Neural cell (in vitro differentiated cells): ENCODE results near the gene COMMD8. TPM values are rescaled to one million over a fixed set of nuclear protein-coding genes. Genes with fewer than 3 reads are reported as not detected.

Experiments
- H2AFZ ChIP-seq: fragments of 200-600, 300-800 bp; sonication (generic), shearing (Covaris generic); 2 replicates; pipeline ENCODE4 v1.6.0; 2014; ENCODE audit warnings: low read depth, mild to moderate bottlenecking, antibody characterized with exemption, low read length, moderate library complexity
- H3F3A ChIP-seq: fragments of 200-600 bp; shearing (Covaris generic); 2 replicates; pipeline ENCODE4 v1.6.1; 2016; ENCODE audit warnings: mild to moderate bottlenecking, moderate library complexity, mixed read lengths, antibody characterized with exemption, low read length; ENCODE audit not compliant: insufficient read depth, poor library complexity, severe bottlenecking
- H3K27ac ChIP-seq: fragments of 200-600, 300-800 bp; sonication (generic), shearing (Covaris generic); 2 replicates; pipeline ENCODE4 v1.5.1; 2014; ENCODE audit warnings: mild to moderate bottlenecking, low read length, moderate library complexity
- H3K27me3 ChIP-seq: fragments of 300-800, 200-600 bp; sonication (generic), shearing (Covaris generic); 2 replicates; pipeline ENCODE4 v1.6.0; 2014; ENCODE audit warnings: mild to moderate bottlenecking, low read depth, low read length, moderate library complexity; ENCODE audit not compliant: insufficient read depth
- H3K36me3 ChIP-seq: fragments of 300-800, 200-600 bp; sonication (generic), shearing (Covaris generic); 2 replicates; pipeline ENCODE4 v1.5.1; 2014; ENCODE audit warnings: mild to moderate bottlenecking, antibody characterized with exemption, low read length, moderate library complexity; ENCODE audit not compliant: insufficient read depth
- H3K4me2 ChIP-seq: fragments of 300-800, 200-600 bp; sonication (generic), shearing (Covaris generic); 2 replicates; pipeline ENCODE4 v1.6.0; 2014; ENCODE audit warnings: mild to moderate bottlenecking, low read length
- H3K4me3 ChIP-seq: fragments of 300-800, 200-600 bp; sonication (generic), shearing (Covaris generic); 2 replicates; pipeline ENCODE4 v1.5.1; 2014; ENCODE audit warnings: mild to moderate bottlenecking, low read length, moderate library complexity
- H3K79me2 ChIP-seq: fragments of 200-600 bp; shearing (Covaris generic); replicated peaks from 2 replicates; pipeline ENCODE4 v1.6.0; 2014; ENCODE audit warnings: mild to moderate bottlenecking, low read length, moderate library complexity; ENCODE audit not compliant: insufficient read depth
- H3K9ac ChIP-seq: fragments of 300-800, 200-600 bp; sonication (generic), shearing (Covaris generic); 2 replicates; pipeline ENCODE4 v1.6.1; 2016; ENCODE audit warnings: mild to moderate bottlenecking, low read length, mixed read lengths
- H3K9me2 ChIP-seq: fragments of 200-600 bp; shearing (Covaris generic); 2 replicates; pipeline ENCODE4 v1.6.1; 2016; ENCODE audit warnings: mild to moderate bottlenecking, low read length, mixed read lengths; ENCODE audit not compliant: insufficient read depth
- H3K9me3 ChIP-seq: fragments of 200-600, 300-800 bp; sonication (generic), shearing (Covaris generic); 2 replicates; pipeline ENCODE4 v1.6.1; 2016; ENCODE audit warnings: mild to moderate bottlenecking, mixed run types, low read length, moderate library complexity, mixed read lengths
- H4K20me1 ChIP-seq: fragments of 200-600 bp; shearing (Covaris generic); 2 replicates; pipeline ENCODE4 v1.6.1; 2016; ENCODE audit warnings: mild to moderate bottlenecking, mixed run types; ENCODE audit not compliant: insufficient read depth
- CTCF ChIP-seq: fragments of 450-650 bp; IDR thresholded peaks from 2 replicates; pipeline ENCODE4 v1.5.1; 2014; ENCODE audit warnings: antibody characterized with exemption, mild to moderate bottlenecking, moderate library complexity; ENCODE audit not compliant: poor library complexity, severe bottlenecking
- EP300 ChIP-seq: fragments of 450-650 bp; conservative IDR thresholded peaks from 2 replicates; pipeline ENCODE4 v1.6.1; 2014; ENCODE audit warnings: antibody characterized with exemption, mild to moderate bottlenecking, moderate library complexity; ENCODE audit not compliant: poor library complexity, severe bottlenecking
- EZH2 ChIP-seq: fragments of 200-600, 300-800 bp; shearing (Covaris generic), sonication (generic); IDR thresholded peaks from 2 replicates; pipeline ENCODE4 v1.6.1; 2014; ENCODE audit warnings: antibody characterized with exemption, low read length, borderline replicate concordance, mild to moderate bottlenecking; ENCODE audit not compliant: insufficient read depth, poor library complexity, severe bottlenecking
- MXI1 ChIP-seq: fragments of 450-650 bp; conservative IDR thresholded peaks from 2 replicates; pipeline ENCODE4 v1.6.1; 2014; ENCODE audit warnings: antibody characterized with exemption, mild to moderate bottlenecking; ENCODE audit not compliant: poor library complexity, severe bottlenecking
- POLR2AphosphoS5 ChIP-seq: IDR thresholded peaks from 2 replicates; pipeline ENCODE4 v1.6.1; 2012
- RAD21 ChIP-seq: fragments of 450-650 bp; conservative IDR thresholded peaks from 2 replicates; pipeline ENCODE4 v1.6.1; 2014; ENCODE audit warnings: antibody characterized with exemption, mild to moderate bottlenecking, moderate library complexity
- REST ChIP-seq: IDR thresholded peaks from 2 replicates; pipeline ENCODE4 v1.6.1; 2012; ENCODE audit warnings: borderline replicate concordance
- SMC3 ChIP-seq: fragments of 450-650 bp; conservative IDR thresholded peaks from 2 replicates; pipeline ENCODE4 v1.6.1; 2014; ENCODE audit warnings: antibody characterized with exemption, mild to moderate bottlenecking, moderate library complexity; ENCODE audit not compliant: poor library complexity
- TAF1 ChIP-seq: IDR thresholded peaks from 2 replicates; pipeline ENCODE4 v1.6.1; 2012; ENCODE audit warnings: low read depth
- polyA plus RNA-seq: library from polyadenylated mRNA; depleted of rRNA; stranded (reverse); fragments of >200 nt; gene quantifications from 2 replicates; pipeline ENCODE4 v1.2.3, GENCODE V29; 2014

The COMMD8 gene
- polyA plus RNA-seq, 1 donor from 2014 or later: 29.6 TPM

- H3K36me3 ChIP-seq: no peaks in the 10 kb centered on the region
- H3K4me2 ChIP-seq: no peak overlapping the region
- no peaks in the 10 kb centered on the region for H3K9me2 ChIP-seq
- no peak overlapping the region for H3K4me3 ChIP-seq
- H3K9ac ChIP-seq: no peak overlapping the region
- no peaks in the 10 kb centered on the region for H3K79me2 ChIP-seq
- H2AFZ ChIP-seq: no peak overlapping the region
- H4K20me1 ChIP-seq: no peaks in the 10 kb centered on the region
- no peaks in the 10 kb centered on the region for H3K9me3 ChIP-seq
- TF ChIP-seq EP300 (no peak), REST (no peak)
- H3K27ac ChIP-seq: no peak overlapping the region
- no peaks in the 10 kb centered on the region for H3F3A ChIP-seq
- H3K27me3 ChIP-seq: no peaks in the 10 kb centered on the region
Observed at GRCh38 chr4:47432749-47433148, 30.8 kb downstream of the COMMD8 start.

GRCh38 chr4:47427935-47428334 lies 35.6 kb downstream of the COMMD8 start:
- no peak overlapping the region for H3K27ac ChIP-seq
- H3K27me3 ChIP-seq: no peaks in the 10 kb centered on the region
- no peaks in the 10 kb centered on the region for H4K20me1 ChIP-seq
- no peaks in the 10 kb centered on the region for H3F3A ChIP-seq
- no peak for TF ChIP-seq MXI1
- no peak for TF ChIP-seq EZH2
- no peak for TF ChIP-seq SMC3
- no peak for TF ChIP-seq RAD21
- TF ChIP-seq EP300: no peak
- no peak for TF ChIP-seq CTCF
- H2AFZ ChIP-seq: no peak overlapping the region
- no peaks in the 10 kb centered on the region for H3K36me3 ChIP-seq
- no peak overlapping the region for H3K9ac ChIP-seq
- no peaks in the 10 kb centered on the region for H3K9me2 ChIP-seq
- no peaks in the 10 kb centered on the region for H3K79me2 ChIP-seq
- H3K4me2 ChIP-seq: no peak overlapping the region
- no peak overlapping the region for H3K4me3 ChIP-seq
- no peaks in the 10 kb centered on the region for H3K9me3 ChIP-seq

GRCh38 chr4:47425628-47426027 lies 37.9 kb downstream of the COMMD8 start:
- no peak overlapping the region for H3K4me2 ChIP-seq
- H3K9me3 ChIP-seq: no peaks in the 10 kb centered on the region
- no peaks in the 10 kb centered on the region for H3F3A ChIP-seq

More at GRCh38 chr4:47425628-47426027, 37.9 kb downstream of the COMMD8 start:
- Histone ChIP-seq H2AFZ (no peak overlapping the region), H3K36me3 (no peaks in the 10 kb centered on the region), H3K9ac (no peak overlapping the region), H3K9me2 (no peaks in the 10 kb centered on the region), H3K27ac (no peak overlapping the region), H4K20me1 (no peaks in the 10 kb centered on the region), H3K4me3 (no peak overlapping the region), H3K27me3 (no peaks in the 10 kb centered on the region), H3K79me2 (no peaks in the 10 kb centered on the region)
- TF ChIP-seq EP300: no peak
- no peak for TF ChIP-seq REST
- no peak for TF ChIP-seq RAD21
- no peak for TF ChIP-seq EZH2
- no peak for TF ChIP-seq SMC3
- TF ChIP-seq POLR2AphosphoS5: no peak
- no peak for TF ChIP-seq CTCF
- TF ChIP-seq TAF1: no peak
- no peak for TF ChIP-seq MXI1
